Loucy (cell line): ENCODE results near the gene EGFL7.

Source experiments
- H2AFZ ChIP-seq: fragments of 200-600 bp; sonication (generic); 2 replicates; pipeline ENCODE4 v1.6.0; 2016; ENCODE audit warnings: antibody characterized with exemption, mild to moderate bottlenecking, low read length, moderate library complexity
- H3F3A ChIP-seq: fragments of 200-600 bp; 2 replicates; pipeline ENCODE4 v1.6.0; 2016; ENCODE audit warnings: antibody characterized with exemption, low read depth, mild to moderate bottlenecking
- H3K27me3 ChIP-seq: fragments of 200-600 bp; sonication (generic); 2 replicates; pipeline ENCODE4 v1.6.1; 2014; ENCODE audit warnings: low read length, mild to moderate bottlenecking; ENCODE audit not compliant: insufficient read depth, poor library complexity, severe bottlenecking
- H3K36me3 ChIP-seq: fragments of 200-600 bp; sonication (generic); 2 replicates; pipeline ENCODE4 v1.6.1; 2016; ENCODE audit warnings: low read length; ENCODE audit not compliant: insufficient read depth
- H3K4me1 ChIP-seq: fragments of 200-600 bp; sonication (generic); 2 replicates; pipeline ENCODE4 v1.5.1; 2014; ENCODE audit warnings: low read length, mild to moderate bottlenecking; ENCODE audit not compliant: insufficient read depth, poor library complexity, severe bottlenecking
- H3K4me2 ChIP-seq: fragments of 200-600 bp; sonication (generic); 2 replicates; pipeline ENCODE4 v1.6.0; 2014; ENCODE audit warnings: antibody characterized with exemption, low read length, low read depth, mild to moderate bottlenecking; ENCODE audit not compliant: poor library complexity, severe bottlenecking
- H3K4me3 ChIP-seq: fragments of 200-600 bp; sonication (generic); 2 replicates; pipeline ENCODE4 v1.5.1; 2014; ENCODE audit warnings: low read length, mild to moderate bottlenecking, mixed read lengths; ENCODE audit not compliant: poor library complexity, severe bottlenecking
- H3K79me2 ChIP-seq: fragments of 200-600 bp; sonication (generic); 2 replicates; pipeline ENCODE4 v1.6.1; 2014; ENCODE audit warnings: low read length; ENCODE audit not compliant: insufficient read depth
- H3K9ac ChIP-seq: fragments of 200-600 bp; sonication (generic); 2 replicates; pipeline ENCODE4 v1.6.0; 2014; ENCODE audit warnings: mild to moderate bottlenecking, low read depth, low read length, moderate library complexity; ENCODE audit not compliant: poor library complexity, severe bottlenecking
- H3K9me2 ChIP-seq: fragments of 200-600 bp; sonication (generic); replicated peaks from 2 replicates; pipeline ENCODE4 v1.6.1; 2016; ENCODE audit warnings: low read depth, low read length, mixed read lengths
- H3K9me3 ChIP-seq: fragments of 200-600 bp; sonication (generic); 2 replicates; pipeline ENCODE4 v1.6.1; 2014; ENCODE audit warnings: mild to moderate bottlenecking, antibody characterized with exemption, low read length, low read depth; ENCODE audit not compliant: insufficient read depth
- H4K20me1 ChIP-seq: fragments of 200-600 bp; sonication (generic); 2 replicates; pipeline ENCODE4 v1.6.0; 2014; ENCODE audit warnings: antibody characterized with exemption, low read length, mild to moderate bottlenecking; ENCODE audit not compliant: insufficient read depth, poor library complexity, severe bottlenecking
- EZH2phosphoT487 ChIP-seq: fragments of 200-600 bp; IDR thresholded peaks from 2 replicates; pipeline ENCODE4 v1.6.1; 2018; ENCODE audit warnings: antibody characterized with exemption, mild to moderate bottlenecking, moderate library complexity, borderline replicate concordance
- TF ChIP-seq, protein P1 (sequence below): fragments of 200-600 bp; sonication (generic); conservative IDR thresholded peaks from 2 replicates; pipeline ENCODE4 v1.5.1; 2014; ENCODE audit warnings: mild to moderate bottlenecking, antibody characterized with exemption, low read length

EGFL7 gene

DNA sequence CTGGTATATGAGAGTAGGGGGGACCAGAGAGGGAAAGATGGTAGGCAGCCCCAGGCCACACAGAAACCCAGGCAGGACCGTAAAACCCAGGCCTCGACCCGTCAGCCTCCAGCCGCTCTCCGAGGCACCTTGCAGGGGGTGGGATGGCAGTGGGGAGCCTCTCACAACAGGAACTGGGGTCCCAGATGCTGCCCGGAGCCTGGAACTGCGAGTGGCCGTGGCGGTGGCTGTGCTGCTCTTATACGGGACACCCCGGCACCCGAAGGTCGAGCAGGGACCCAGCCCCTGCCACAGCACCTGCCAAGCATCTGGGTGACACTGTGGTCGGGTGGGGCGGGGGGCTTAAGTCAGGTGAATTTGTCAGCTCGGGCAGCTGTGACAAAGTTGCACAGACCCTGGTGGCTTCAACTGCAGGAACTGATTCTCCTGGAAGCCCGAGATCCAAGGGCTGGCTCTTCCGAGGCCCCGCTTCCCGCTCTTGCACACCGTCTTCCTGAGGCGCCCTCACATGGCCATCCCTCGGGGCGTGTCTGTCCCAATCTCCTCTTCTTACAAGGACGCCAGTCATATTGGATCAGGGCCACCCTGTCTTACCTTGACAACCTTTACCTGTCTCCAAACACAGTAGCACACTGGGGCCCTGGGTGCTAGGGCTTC is 47.6 kb upstream of the EGFL7 start:
- Histone ChIP-seq H3K9me3 (no peaks in the 10 kb centered on the region), H3K79me2 (no peaks in the 10 kb centered on the region), H3K9me2 (no peaks in the 10 kb centered on the region), H3K27me3 (no peaks in the 10 kb centered on the region), H2AFZ (no peak overlapping the region), H3K4me1 (no peaks in the 10 kb centered on the region), H3K4me3 (no peak overlapping the region), H3F3A (no peaks in the 10 kb centered on the region), H4K20me1 (no peaks in the 10 kb centered on the region), H3K36me3 (no peaks in the 10 kb centered on the region), H3K9ac (no peak overlapping the region), H3K4me2 (no peak overlapping the region)
- TF ChIP-seq, protein P1, sequence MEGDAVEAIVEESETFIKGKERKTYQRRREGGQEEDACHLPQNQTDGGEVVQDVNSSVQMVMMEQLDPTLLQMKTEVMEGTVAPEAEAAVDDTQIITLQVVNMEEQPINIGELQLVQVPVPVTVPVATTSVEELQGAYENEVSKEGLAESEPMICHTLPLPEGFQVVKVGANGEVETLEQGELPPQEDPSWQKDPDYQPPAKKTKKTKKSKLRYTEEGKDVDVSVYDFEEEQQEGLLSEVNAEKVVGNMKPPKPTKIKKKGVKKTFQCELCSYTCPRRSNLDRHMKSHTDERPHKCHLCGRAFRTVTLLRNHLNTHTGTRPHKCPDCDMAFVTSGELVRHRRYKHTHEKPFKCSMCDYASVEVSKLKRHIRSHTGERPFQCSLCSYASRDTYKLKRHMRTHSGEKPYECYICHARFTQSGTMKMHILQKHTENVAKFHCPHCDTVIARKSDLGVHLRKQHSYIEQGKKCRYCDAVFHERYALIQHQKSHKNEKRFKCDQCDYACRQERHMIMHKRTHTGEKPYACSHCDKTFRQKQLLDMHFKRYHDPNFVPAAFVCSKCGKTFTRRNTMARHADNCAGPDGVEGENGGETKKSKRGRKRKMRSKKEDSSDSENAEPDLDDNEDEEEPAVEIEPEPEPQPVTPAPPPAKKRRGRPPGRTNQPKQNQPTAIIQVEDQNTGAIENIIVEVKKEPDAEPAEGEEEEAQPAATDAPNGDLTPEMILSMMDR, result no peak
- TF ChIP-seq EZH2phosphoT487, result no peak

DNA sequence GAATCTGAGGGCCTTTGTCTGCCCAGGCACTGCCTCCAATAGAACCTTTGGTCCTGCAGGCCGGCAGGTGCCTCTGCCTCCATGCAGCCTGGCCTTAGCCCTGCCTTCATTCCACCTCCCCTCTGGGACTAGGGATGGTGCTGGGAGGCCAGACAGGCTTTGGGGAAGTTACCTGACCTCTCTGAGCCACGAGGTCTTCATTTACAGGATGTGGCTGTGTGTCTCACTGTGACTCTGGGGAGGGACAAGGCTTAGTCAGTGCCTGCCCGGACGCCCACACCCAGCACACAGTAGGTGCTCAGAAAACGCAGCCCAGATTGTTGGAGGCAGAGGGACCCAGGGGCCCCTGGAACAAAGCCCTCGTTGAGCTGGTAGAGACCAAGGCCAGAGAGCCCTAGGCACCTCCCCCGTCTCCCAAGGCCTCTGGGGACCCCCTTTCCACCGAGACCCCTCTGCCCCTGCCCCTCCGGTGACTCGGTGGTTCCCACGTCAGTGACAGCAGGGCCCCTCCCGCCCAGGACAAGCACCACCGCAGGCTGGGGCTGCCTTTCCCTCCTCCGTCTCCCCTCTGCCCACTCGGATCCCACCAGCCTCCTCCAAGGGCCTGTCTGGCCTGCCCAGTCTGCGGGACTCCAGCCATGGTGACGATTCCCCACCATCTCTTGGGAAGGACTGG is 46.9 kb upstream of the EGFL7 start:
- H3K9ac ChIP-seq, result no peak overlapping the region
- no peaks in the 10 kb centered on the region for H3F3A ChIP-seq
- H3K36me3 ChIP-seq, result no peaks in the 10 kb centered on the region
- H3K27me3 ChIP-seq, result no peaks in the 10 kb centered on the region
- no peak overlapping the region for H3K4me3 ChIP-seq
- no peaks in the 10 kb centered on the region for H3K9me3 ChIP-seq
- no peaks in the 10 kb centered on the region for H3K4me1 ChIP-seq
- no peaks in the 10 kb centered on the region for H3K79me2 ChIP-seq
- no peak for TF ChIP-seq EZH2phosphoT487
- TF ChIP-seq, protein P1, result no peak
- no peak overlapping the region for H3K4me2 ChIP-seq
- H2AFZ ChIP-seq, result no peak overlapping the region
- H4K20me1 ChIP-seq, result no peaks in the 10 kb centered on the region
- no peaks in the 10 kb centered on the region for H3K9me2 ChIP-seq

DNA sequence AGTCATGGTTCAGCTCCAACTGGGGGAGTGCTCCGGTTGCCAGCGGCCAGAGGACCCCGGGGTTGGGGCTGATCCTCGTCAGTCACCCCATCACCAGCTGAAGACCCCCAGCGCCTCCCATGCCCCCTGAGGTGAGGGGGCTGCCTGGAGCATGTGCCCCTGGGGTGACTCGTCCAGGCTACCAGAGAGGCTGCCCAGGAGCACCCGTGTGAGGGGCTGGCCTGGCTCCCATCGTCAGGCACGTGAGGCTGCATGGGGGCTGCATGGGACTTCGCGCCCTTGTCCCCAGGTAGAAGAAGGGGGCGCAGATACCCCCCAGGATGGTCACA is 46.4 kb upstream of the EGFL7 start:
- H4K20me1 ChIP-seq, result no peaks in the 10 kb centered on the region
- no peak for TF ChIP-seq EZH2phosphoT487
- TF ChIP-seq, protein P1, result no peak
- no peaks in the 10 kb centered on the region for H3K4me1 ChIP-seq
- no peak overlapping the region for H2AFZ ChIP-seq
- H3K4me2 ChIP-seq, result no peak overlapping the region
- no peaks in the 10 kb centered on the region for H3F3A ChIP-seq
- no peak overlapping the region for H3K4me3 ChIP-seq
- H3K36me3 ChIP-seq, result no peaks in the 10 kb centered on the region
- no peak overlapping the region for H3K9ac ChIP-seq
- H3K9me2 ChIP-seq, result no peaks in the 10 kb centered on the region
- no peaks in the 10 kb centered on the region for H3K9me3 ChIP-seq
- no peaks in the 10 kb centered on the region for H3K27me3 ChIP-seq
- H3K79me2 ChIP-seq, result no peaks in the 10 kb centered on the region
